ENCODE measurements around the gene SSBP3.

- TF ChIP-seq ZNF384 (IDR thresholded peaks at IDR 0.05): no peak
- no peak for TF ChIP-seq TARDBP (IDR thresholded peaks at IDR 0.05)
These were observed 141.1 kb downstream of the SSBP3 start for GRCh38 chr1:54265126-54265525.

Data from HEK293T (cell line).